Raji (cell line): ENCODE data around the gene KRT7.

Experiments used
- POLR2A ChIP-seq: IDR thresholded peaks from 2 replicates; pipeline ENCODE4 v1.6.1; 2011; ENCODE audit warnings: low read depth, low read length, control low read depth; ENCODE audit not compliant: insufficient read depth

Gene KRT7

GRCh38 chr12:52228931-52229330 is 4.1 kb upstream of the KRT7 start:
- TF ChIP-seq POLR2A, result no peak

- TF ChIP-seq POLR2A, result no peak
Measured at GRCh38 chr12:52229836-52230343, 3.2 kb upstream of the KRT7 start.

- no peak for TF ChIP-seq POLR2A
Measured at GRCh38 chr12:52230364-52231281, 2.4 kb upstream of the KRT7 start.

- no peak for TF ChIP-seq POLR2A
Measured at GRCh38 chr12:52231305-52232202, 1.5 kb upstream of the KRT7 start.

GRCh38 chr12:52232203-52232673 is 805 bp upstream of the KRT7 start:
- no peak for TF ChIP-seq POLR2A

- no peak for TF ChIP-seq POLR2A
Measured at GRCh38 chr12:52233462-52234207, 592 bp downstream of the KRT7 start.

- TF ChIP-seq POLR2A, result no peak
Measured at GRCh38 chr12:52234223-52234810, 1.3 kb downstream of the KRT7 start.

- TF ChIP-seq POLR2A, result no peak
Measured at GRCh38 chr12:52235001-52235764, 2.1 kb downstream of the KRT7 start.

GRCh38 chr12:52235822-52236361 is 2.8 kb downstream of the KRT7 start:
- no peak for TF ChIP-seq POLR2A

- no peak for TF ChIP-seq POLR2A
Measured at GRCh38 chr12:52236386-52237050, 3.5 kb downstream of the KRT7 start.

GRCh38 chr12:52238207-52238840 is 5.3 kb downstream of the KRT7 start:
- TF ChIP-seq POLR2A, result no peak

- TF ChIP-seq POLR2A, result no peak
Measured at GRCh38 chr12:52238916-52239646, 6.0 kb downstream of the KRT7 start.
